Measurements from ENCODE around the gene PRKD2.

DNA sequence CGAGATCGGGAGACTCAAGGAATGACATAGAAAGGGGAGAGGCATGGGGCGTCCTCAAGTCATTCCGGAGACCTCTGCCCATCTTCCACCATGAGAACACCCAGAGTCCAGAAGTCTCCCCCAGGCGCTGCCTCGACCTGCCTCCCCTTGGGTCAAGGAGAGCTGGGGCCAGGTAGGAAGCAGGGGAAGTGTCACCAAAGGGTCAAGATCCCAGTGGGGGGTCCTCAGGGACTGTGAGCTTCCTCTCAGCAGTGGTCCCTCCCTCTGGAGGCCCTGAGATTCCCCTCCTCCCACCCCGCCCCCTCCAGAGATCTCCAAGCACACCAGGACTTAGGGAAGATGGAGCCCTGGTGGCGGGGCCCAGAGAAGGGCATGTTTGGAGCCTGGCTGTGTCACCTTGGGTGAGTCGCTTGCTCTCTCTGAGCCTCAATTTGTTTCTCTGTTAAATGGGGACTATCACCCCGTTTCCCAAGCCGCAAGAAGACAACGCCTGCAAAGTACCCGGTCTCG lies 56.9 kb downstream of the PRKD2 start:
- TF ChIP-seq, protein P1, sequence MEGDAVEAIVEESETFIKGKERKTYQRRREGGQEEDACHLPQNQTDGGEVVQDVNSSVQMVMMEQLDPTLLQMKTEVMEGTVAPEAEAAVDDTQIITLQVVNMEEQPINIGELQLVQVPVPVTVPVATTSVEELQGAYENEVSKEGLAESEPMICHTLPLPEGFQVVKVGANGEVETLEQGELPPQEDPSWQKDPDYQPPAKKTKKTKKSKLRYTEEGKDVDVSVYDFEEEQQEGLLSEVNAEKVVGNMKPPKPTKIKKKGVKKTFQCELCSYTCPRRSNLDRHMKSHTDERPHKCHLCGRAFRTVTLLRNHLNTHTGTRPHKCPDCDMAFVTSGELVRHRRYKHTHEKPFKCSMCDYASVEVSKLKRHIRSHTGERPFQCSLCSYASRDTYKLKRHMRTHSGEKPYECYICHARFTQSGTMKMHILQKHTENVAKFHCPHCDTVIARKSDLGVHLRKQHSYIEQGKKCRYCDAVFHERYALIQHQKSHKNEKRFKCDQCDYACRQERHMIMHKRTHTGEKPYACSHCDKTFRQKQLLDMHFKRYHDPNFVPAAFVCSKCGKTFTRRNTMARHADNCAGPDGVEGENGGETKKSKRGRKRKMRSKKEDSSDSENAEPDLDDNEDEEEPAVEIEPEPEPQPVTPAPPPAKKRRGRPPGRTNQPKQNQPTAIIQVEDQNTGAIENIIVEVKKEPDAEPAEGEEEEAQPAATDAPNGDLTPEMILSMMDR (conservative IDR thresholded peaks at IDR 0.05 in 1 of 2, IDR thresholded peaks at IDR 0.05 in 1 of 2; ENCODE audit: low read depth in 1 of 2, low read length in 2 of 2) = peak in 1 of 2 donors; percentile 11
- TF ChIP-seq EZH2 (IDR thresholded peaks at IDR 0.05; ENCODE audit: low read length, missing control alignments) = no peak

Data from fibroblast of lung (primary cell).